HG03064 (cell line): Measurements from ENCODE around the gene PNLDC1.
"Not testable (repeated sequence)": the region's sequence is repeated elsewhere in the genome, so short reads cannot be mapped to it uniquely, and the experiment has no call there.

Experiments used
- ATAC-seq: cut with Tn5 transposase; IDR thresholded peaks from one replicate; pipeline ENCODE4 v1.9.1; 2021; ENCODE audit warnings: low read depth; ENCODE audit not compliant: unreplicated experiment

Gene PNLDC1

GRCh38 chr6:159817951-159818739 is 18.1 kb downstream of the PNLDC1 start:
- no peak for ATAC-seq

DNA sequence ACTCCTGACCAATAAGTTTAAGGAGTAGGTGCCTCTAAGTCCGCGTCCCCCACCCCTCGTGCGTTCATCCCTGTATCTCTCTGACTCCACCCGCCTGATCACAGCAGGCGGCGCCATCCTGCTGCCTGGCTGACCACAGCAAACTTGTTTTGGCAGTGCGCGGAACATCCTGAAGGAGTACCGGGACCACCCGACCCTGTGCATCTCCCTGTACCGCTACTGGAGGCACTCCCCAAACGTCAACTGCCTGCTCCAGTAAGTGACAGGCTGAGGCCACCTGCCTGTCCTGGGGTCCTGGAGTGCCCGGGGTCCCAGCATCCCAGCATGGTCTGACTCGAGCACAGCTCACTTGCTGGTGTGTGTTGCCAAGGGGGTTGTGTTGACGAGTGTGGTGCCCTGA is 19.0 kb downstream of the PNLDC1 start:
- no peak for ATAC-seq

DNA sequence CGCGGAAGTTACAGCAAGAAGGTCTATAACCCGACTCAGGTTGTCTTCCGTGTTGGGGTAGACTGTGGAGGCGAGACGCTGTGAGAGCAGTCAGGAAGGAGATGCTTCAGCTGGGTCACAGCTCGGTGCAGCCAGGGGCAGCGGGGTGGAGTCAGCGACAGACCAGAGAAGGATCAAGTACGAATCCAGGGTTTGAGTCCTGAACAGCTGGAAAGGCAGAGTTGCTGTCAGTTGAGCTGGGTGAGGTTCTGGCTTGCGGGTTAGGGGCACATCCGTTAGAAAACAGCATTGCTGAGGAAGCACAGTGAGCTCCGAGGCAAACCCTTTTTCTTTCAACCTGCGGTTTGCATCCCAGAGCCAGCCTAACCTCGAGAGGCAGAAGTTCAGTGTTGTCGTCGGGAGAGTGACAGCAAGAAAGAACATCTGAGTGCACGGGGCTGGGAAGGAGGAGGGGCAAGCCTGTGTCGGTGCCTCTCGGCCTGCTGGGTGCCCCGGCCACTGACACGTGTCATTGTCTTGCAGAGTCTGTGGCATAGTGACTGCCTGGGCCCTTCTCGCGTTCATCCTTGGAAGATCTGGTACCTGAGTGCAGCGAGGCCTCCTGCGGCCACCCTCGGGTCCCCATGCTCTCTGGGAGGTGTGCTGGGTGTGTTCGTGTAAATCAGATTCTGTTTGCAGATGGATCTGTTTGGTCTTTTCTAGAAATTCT is 20.0 kb downstream of the PNLDC1 start:
- ATAC-seq, result no peak

DNA sequence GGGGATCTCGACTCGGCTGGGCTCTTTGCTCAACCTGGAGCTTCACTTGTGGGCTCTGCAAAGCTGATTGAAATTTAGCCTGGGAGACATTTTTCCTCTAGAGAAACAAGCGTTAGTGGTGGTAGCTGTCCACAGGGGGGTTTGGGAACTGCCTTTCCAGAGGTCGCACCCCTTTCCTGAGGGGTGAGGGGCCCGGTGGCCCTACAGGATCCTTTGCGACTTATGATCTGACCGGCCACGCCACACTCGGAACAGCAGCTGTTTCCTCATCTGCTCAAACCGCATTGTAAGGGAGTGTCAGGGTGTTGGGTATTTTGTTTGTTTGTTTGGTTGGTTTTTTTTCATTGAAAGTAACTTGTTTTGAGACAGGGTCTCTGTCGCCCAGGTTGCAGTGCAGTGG is 21.0 kb downstream of the PNLDC1 start:
- ATAC-seq, result no peak

DNA sequence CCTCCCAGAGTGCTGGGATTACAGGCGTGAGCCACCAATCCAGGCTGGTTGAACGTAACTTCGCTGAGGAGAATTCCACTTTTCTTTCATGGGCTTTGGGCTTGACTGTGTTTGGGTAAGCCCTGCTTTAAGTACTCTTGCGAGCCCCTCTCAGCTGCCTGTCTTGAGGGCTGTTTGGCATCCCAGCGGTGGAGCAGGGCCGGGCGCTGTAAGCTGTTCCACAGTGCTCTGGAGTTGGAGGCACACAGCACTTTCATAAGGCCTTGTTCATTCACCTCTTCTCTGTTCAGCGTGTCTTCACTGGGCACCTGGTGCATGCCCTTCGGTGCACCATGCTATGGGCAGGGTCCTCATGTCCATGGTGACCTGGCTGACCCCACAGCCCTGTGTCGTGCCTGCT is 21.6 kb downstream of the PNLDC1 start:
- ATAC-seq, result no peak

- ATAC-seq, result no peak
These were observed 23.9 kb downstream of the PNLDC1 start for GRCh38 chr6:159823953-159824352.

GRCh38 chr6:159824690-159825089 is 24.6 kb downstream of the PNLDC1 start:
- not testable (repeated sequence) for ATAC-seq

- no peak for ATAC-seq
These were observed 25.9 kb downstream of the PNLDC1 start for GRCh38 chr6:159826004-159826403.

DNA sequence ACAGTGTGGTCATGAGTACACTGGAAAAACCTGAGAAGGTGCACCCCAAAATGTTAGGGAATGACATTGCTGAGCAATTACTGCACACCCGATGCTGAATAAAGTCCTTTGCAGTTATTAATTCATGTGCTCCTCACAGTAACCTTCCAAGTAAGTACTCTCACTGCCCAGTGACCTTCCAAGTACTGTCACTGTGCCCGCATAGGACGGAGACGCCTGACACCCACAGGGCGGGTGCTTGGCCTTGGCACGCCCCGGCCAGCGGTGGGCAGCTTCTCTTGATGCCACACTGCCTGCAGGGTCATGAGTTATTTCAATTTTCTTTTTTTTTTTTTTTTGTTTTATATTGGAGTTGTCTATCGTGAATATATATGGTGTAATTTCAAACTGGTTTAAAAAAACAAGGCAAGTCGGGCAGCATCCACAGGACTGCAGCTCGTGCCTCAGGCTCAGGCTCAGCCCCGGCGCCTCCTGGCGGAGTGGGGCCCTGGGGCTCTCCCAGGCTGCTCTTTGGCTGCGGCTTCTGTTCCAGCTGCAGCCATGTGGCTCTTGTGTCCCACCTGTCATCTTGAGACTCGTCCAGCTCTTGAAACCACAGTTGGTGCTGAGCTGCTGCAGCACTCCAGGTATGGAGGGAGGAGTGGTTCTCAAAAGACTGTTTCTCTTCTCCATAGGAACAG is 27.0 kb downstream of the PNLDC1 start:
- no peak for ATAC-seq

- ATAC-seq, result no peak
These were observed 28.0 kb downstream of the PNLDC1 start for GRCh38 chr6:159828074-159828473.

DNA sequence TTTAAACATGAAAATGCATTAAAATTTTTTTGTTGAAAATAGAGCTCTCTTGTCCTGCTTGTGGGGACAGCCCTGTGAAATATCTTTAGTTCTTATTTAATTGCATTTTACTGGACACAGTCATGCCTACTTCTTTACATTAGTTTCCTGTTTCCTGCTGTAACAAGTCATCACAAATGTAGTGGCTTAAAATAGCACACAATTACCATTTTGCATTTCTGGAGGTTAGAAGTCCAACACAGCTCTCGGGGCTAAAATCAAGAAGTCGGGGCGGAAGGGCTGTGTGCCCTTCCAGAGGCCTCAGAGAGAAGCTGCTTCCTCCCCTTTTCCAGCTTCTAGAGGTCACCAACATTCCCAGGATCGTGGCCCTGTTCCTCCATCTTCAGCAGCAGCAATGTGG is 29.4 kb downstream of the PNLDC1 start:
- no peak for ATAC-seq

- ATAC-seq, result no peak
These were observed 30.7 kb downstream of the PNLDC1 start for GRCh38 chr6:159830501-159831372.

GRCh38 chr6:159831373-159831679 is 31.2 kb downstream of the PNLDC1 start:
- ATAC-seq, result no peak

DNA sequence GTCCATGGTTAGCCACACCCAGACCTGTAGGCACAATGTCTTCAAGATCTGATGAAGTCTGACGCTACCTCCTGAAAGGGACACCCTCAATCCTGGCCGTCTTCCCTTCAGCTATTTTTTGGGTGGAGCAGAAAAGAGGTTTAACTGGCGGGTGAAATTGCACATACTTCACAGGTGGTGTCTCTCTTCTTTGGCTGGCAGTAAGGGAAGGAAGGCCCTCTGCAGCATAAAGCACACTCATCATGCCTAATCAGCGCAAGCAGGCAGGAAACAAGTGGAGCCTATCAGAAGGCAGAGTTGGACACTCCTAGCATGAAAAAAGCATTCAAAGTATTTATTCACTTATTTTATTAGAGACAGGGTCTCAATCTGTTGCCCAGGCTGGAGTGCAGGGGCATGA is 32.9 kb downstream of the PNLDC1 start:
- ATAC-seq, result no peak

- ATAC-seq, result no peak
These were observed 33.5 kb downstream of the PNLDC1 start for GRCh38 chr6:159833556-159833955.

- no peak for ATAC-seq
These were observed 34.0 kb downstream of the PNLDC1 start for GRCh38 chr6:159833997-159834603.

DNA sequence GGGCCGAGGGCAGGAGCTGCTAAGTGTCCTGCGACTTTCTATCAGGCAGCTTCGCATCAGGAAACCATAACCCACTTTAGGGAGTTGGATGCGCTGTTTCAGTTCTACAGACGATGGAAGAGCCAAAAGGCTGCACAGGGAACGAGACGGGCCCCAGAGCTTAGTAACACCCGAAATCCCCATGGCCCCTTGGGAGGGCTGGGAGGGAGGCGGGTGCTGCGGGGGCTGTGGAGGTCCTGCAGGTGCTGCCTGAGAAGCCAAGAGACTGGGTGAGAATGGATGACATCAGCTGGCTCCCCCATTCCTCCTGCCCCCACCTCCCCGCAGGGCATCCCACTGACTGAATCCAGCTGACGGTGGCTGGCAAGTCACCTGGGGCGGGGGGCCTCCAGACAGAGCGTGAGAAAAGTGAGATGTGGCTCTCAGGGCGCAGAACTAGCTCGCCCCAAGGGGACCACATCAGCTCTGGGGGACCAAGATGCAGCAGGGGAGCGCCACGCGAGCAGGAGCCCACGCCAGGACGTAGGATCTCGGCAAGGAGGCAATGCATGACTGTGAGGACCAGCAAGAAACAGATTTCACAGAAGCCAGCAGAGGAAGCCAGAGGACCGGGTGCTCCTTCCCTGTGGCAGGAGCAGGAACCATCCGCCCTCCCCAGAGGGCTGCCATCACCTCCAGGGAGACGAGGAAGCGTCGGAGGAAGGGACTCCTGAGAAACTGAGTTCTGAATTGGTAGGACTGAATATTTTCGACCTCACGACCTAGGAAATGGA is 36.8 kb downstream of the PNLDC1 start:
- ATAC-seq, result no peak

DNA sequence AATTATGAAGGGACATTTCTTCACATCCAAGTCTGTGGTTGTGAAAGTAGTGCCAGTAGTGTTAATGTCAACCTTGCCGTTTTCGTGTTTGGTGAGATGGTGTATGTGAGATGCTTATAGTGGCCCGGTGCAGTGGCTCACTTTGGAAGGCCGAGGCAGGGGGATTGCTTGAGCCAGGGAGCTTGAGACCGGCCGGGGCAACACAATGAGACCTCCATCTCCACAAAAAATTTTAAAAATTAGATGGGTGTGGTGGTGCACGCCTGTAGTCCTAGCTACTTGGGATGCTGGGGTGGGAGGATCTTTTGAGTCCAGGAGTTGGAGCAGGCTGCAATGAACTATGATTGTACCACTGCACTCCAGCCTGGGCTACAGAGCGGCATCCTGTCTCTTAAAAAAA is 37.4 kb downstream of the PNLDC1 start:
- no peak for ATAC-seq

GRCh38 chr6:159838020-159838744 is 38.1 kb downstream of the PNLDC1 start:
- no peak for ATAC-seq
